H9 (cell line): Measurements from ENCODE around the gene MAMDC4. TPM values are rescaled to one million over a fixed set of nuclear protein-coding genes. Genes with fewer than 3 reads are reported as not detected.
A peak's percentile ranks its signal among the peaks of the same experiment; 100 is the strongest.

Experiments
- DNase-seq: peaks from one replicate; pipeline ENCODE4 v3.0.0-alpha.2; 2017
- H2AFZ ChIP-seq: one replicate; pipeline ENCODE4 v1.6.1; 2013; ENCODE audit warnings: mild to moderate bottlenecking, low read length, control low read depth, moderate library complexity
- H2AK5ac ChIP-seq: 2 replicates; pipeline ENCODE4 v1.6.1; 2013; ENCODE audit warnings: low read length, control low read depth, mixed read lengths; ENCODE audit not compliant: insufficient read length
- H2BK120ac ChIP-seq: one replicate; pipeline ENCODE4 v1.6.1; 2013; ENCODE audit warnings: low read depth, mild to moderate bottlenecking, low read length, control low read depth, inconsistent platforms; ENCODE audit not compliant: poor library complexity, severe bottlenecking
- H2BK12ac ChIP-seq: 2 replicates; pipeline ENCODE4 v1.6.1; 2013; ENCODE audit warnings: low read length, control low read depth, mixed read lengths, low read depth; ENCODE audit not compliant: insufficient read length
- H2BK15ac ChIP-seq: 2 replicates; pipeline ENCODE4 v1.6.1; 2013; ENCODE audit warnings: low read depth, low read length, control low read depth
- H2BK20ac ChIP-seq: one replicate; pipeline ENCODE4 v1.6.1; 2013; ENCODE audit warnings: low read depth, mild to moderate bottlenecking, low read length, control low read depth, inconsistent platforms; ENCODE audit not compliant: poor library complexity, severe bottlenecking
- H2BK5ac ChIP-seq: 2 replicates; pipeline ENCODE4 v1.6.1; 2013; ENCODE audit warnings: low read length, control low read depth, mixed read lengths; ENCODE audit not compliant: insufficient read length
- H3K14ac ChIP-seq: 2 replicates; pipeline ENCODE4 v1.6.1; 2013; ENCODE audit warnings: low read length, control low read depth; ENCODE audit not compliant: insufficient read depth
- H3K18ac ChIP-seq: 2 replicates; pipeline ENCODE4 v1.6.1; 2013; ENCODE audit warnings: low read depth, mild to moderate bottlenecking, mixed read lengths, low read length, control low read depth; ENCODE audit not compliant: insufficient read length
- H3K23ac ChIP-seq: 2 replicates; pipeline ENCODE4 v1.6.1; 2013; ENCODE audit warnings: low read length, control low read depth, mixed read lengths, low read depth; ENCODE audit not compliant: insufficient read length
- H3K23me2 ChIP-seq: 2 replicates; pipeline ENCODE4 v1.6.1; 2013; ENCODE audit warnings: low read depth, mild to moderate bottlenecking, mixed read lengths, low read length, control low read depth; ENCODE audit not compliant: insufficient read length, poor library complexity, severe bottlenecking
- H3K27ac ChIP-seq: 2 replicates; pipeline ENCODE4 v1.5.1; 2013; ENCODE audit warnings: low read length, control low read depth, mixed read lengths, low read depth; ENCODE audit not compliant: insufficient read length
- H3K27me3 ChIP-seq: 2 replicates; pipeline ENCODE4 v1.6.1; 2013; ENCODE audit warnings: low read length, control low read depth, inconsistent platforms; ENCODE audit not compliant: insufficient read depth
- H3K4ac ChIP-seq: 2 replicates; pipeline ENCODE4 v1.6.1; 2013; ENCODE audit warnings: low read depth, mild to moderate bottlenecking, control low read depth, inconsistent platforms, low read length, moderate library complexity
- H3K4me1 ChIP-seq: 2 replicates; pipeline ENCODE4 v1.6.1; 2013; ENCODE audit warnings: low read length, control low read depth, inconsistent platforms; ENCODE audit not compliant: insufficient read depth
- H3K4me2 ChIP-seq: 2 replicates; pipeline ENCODE4 v1.6.1; 2013; ENCODE audit warnings: low read length, control low read depth, mixed read lengths; ENCODE audit not compliant: insufficient read length, insufficient read depth
- H3K56ac ChIP-seq: 2 replicates; pipeline ENCODE4 v1.6.1; 2013; ENCODE audit warnings: low read depth, mild to moderate bottlenecking, mixed read lengths, low read length, control low read depth; ENCODE audit not compliant: insufficient read length
- H3K79me1 ChIP-seq: 2 replicates; pipeline ENCODE4 v1.6.1; 2013; ENCODE audit warnings: low read depth, mild to moderate bottlenecking, moderate library complexity, low read length, control low read depth, inconsistent platforms; ENCODE audit not compliant: insufficient read depth, poor library complexity, severe bottlenecking
- H3K79me2 ChIP-seq: 2 replicates; pipeline ENCODE4 v1.6.1; 2013; ENCODE audit warnings: low read length, control low read depth, inconsistent platforms; ENCODE audit not compliant: insufficient read depth
- H3K9ac ChIP-seq: 2 replicates; pipeline ENCODE4 v1.6.1; 2013; ENCODE audit warnings: low read length, control low read depth, mixed read lengths; ENCODE audit not compliant: insufficient read length; ENCODE audit errors: extremely low read depth
- H3K9me3 ChIP-seq: one replicate; pipeline ENCODE4 v1.6.1; 2013; ENCODE audit warnings: low read depth, low read length, inconsistent platforms; ENCODE audit not compliant: control insufficient read depth
- H3T11ph ChIP-seq: one replicate; pipeline ENCODE4 v1.6.1; 2013; ENCODE audit warnings: mild to moderate bottlenecking, low read length, control low read depth, inconsistent platforms
- H4K20me1 ChIP-seq: one replicate; pipeline ENCODE4 v1.6.1; 2013; ENCODE audit not compliant: control insufficient read depth, insufficient read length, insufficient read depth
- H4K5ac ChIP-seq: 2 replicates; pipeline ENCODE4 v1.6.1; 2013; ENCODE audit warnings: low read depth, mild to moderate bottlenecking, mixed read lengths, low read length, control low read depth; ENCODE audit not compliant: insufficient read length
- H4K8ac ChIP-seq: replicated peaks from 2 replicates; pipeline ENCODE4 v1.6.1; 2013; ENCODE audit warnings: low read length, control low read depth, mixed read lengths, low read depth; ENCODE audit not compliant: insufficient read length
- H4K91ac ChIP-seq: 2 replicates; pipeline ENCODE4 v1.6.1; 2013; ENCODE audit warnings: low read depth, mild to moderate bottlenecking, moderate library complexity, mixed read lengths, low read length, control low read depth; ENCODE audit not compliant: insufficient read length
- H3K27ac Mint-ChIP-seq, 3 experiments: 2 replicates in 2 of 3; 3 replicates in 1 of 3; pipeline ENCODE4 v1.8.0; 2020 to 2021; ENCODE audit warnings: mixed read lengths in 3 of 3, mild to moderate bottlenecking in 1 of 3, moderate library complexity in 1 of 3
- H3K27me3 Mint-ChIP-seq: 2 replicates; pipeline ENCODE4 v1.8.0; 2021; ENCODE audit warnings: low read depth, mild to moderate bottlenecking, moderate library complexity, mixed read lengths
- H3K36me3 Mint-ChIP-seq, 3 experiments: 2 replicates in 2 of 3; 3 replicates in 1 of 3; pipeline ENCODE4 v1.8.0; 2020 to 2021; ENCODE audit warnings: low read depth in 3 of 3, mixed read lengths in 3 of 3; ENCODE audit not compliant: insufficient read depth in 1 of 3
- H3K4me1 Mint-ChIP-seq, 2 experiments: 2 replicates each; pipeline ENCODE4 v1.8.0; 2020; ENCODE audit warnings: mixed read lengths in 2 of 2
- H3K4me3 Mint-ChIP-seq, 2 experiments: 2 replicates in 1 of 2; 3 replicates in 1 of 2; pipeline ENCODE4 v1.8.0; 2020 to 2021; ENCODE audit warnings: mild to moderate bottlenecking in 2 of 2, mixed read lengths in 2 of 2, moderate library complexity in 1 of 2
- H3K9me3 Mint-ChIP-seq, 2 experiments: 2 replicates in 1 of 2; 3 replicates in 1 of 2; pipeline ENCODE4 v1.8.0; 2020; ENCODE audit warnings: mild to moderate bottlenecking in 2 of 2, mixed read lengths in 2 of 2, moderate library complexity in 1 of 2
- CTCF ChIP-seq: fragments of 200-600 bp; sonication (generic); conservative IDR thresholded peaks from 3 replicates; pipeline ENCODE4 v1.8.0; 2021; ENCODE audit warnings: antibody characterized with exemption, mild to moderate bottlenecking
- WGBS: extraction: QIAGEN DNeasy Blood & Tissue Kit; methylation state at CpG from one replicate; pipeline ENCODE4 v1.1.7; 2013; ENCODE audit warnings: missing lambda C conversion rate, low lambda C conversion rate, mixed read lengths; ENCODE audit not compliant: insufficient read length; ENCODE audit errors: extremely low coverage; 5-methylcytosine and 5-hydroxymethylcytosine counted together
- total RNA-seq: library from RNA; stranded (reverse); gene quantifications from 2 replicates; pipeline ENCODE4 v1.2.1, GENCODE V29; 2021

MAMDC4 gene
- total RNA-seq, 1 experiment from 2014 or later = 9.2 TPM

GRCh38 chr9:136902259-136902821 lies 50.2 kb downstream of the MAMDC4 start:
- Histone ChIP-seq H3K79me1 (peaks cover 2% of the 10 kb centered on the region), H3K23ac (no peak overlapping the region), H4K91ac (no peak overlapping the region), H2BK120ac (no peak overlapping the region), H2AK5ac (no peak overlapping the region), H3K4me2 (no peak overlapping the region), H3K27ac (no peak overlapping the region), H3K18ac (no peak overlapping the region), H4K20me1 (no peaks in the 10 kb centered on the region), H3K9me3 (no peaks in the 10 kb centered on the region), H3K4me1 (no peaks in the 10 kb centered on the region), H2BK12ac (no peak overlapping the region), H3K4ac (no peak overlapping the region), H3K23me2 (no peaks in the 10 kb centered on the region), H3T11ph (no peak overlapping the region), H3K56ac (no peak overlapping the region), H2BK15ac (no peak overlapping the region), H2AFZ (no peak overlapping the region), H2BK5ac (no peak overlapping the region), H2BK20ac (no peak overlapping the region), H3K9ac (no peak overlapping the region), H3K79me2 (no peaks in the 10 kb centered on the region), H3K27me3 (no peaks in the 10 kb centered on the region), H3K14ac (no peak overlapping the region), H4K8ac (no peak overlapping the region), H4K5ac (no peak overlapping the region)
- Mint-ChIP-seq H3K4me1 (no peaks in the 10 kb centered on the region), H3K36me3 (peaks cover 41 to 74% (median 72%) of the 10 kb centered on the region in 3 experiments), H3K27me3 (no peaks in the 10 kb centered on the region; the same call in 1 of the 2 replicates), H3K9me3 (no peaks in the 10 kb centered on the region), H3K4me3 (no peak overlapping the region), H3K27ac (0 out of 7 replicates have a peak overlapping the region, but pooled peaks of 1 of the 3 experiments have one; percentile 60)
- DNase-seq = peak; percentile 18
- no CpG with 5 or more reads among the region's 15 CpGs for WGBS
- TF ChIP-seq CTCF = no peak
